Measurements from ENCODE around the gene FBLL1.

Gene FBLL1

DNA sequence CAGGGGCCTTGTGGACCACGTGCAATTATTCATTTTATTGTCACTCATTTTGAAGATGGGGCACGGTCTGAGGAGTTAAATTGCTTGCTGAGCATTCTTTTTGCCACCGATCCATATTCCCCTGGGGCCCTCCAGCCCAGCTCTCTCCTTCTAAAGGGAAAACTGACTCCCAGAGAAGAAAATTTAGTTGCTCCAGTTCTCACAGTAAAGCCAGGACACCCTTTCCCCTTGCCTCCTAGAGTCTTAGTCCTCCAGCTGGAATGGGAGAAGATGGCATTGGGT, 51.1 kb downstream of the FBLL1 start:
- Histone ChIP-seq H3K27me3 (ENCODE audit: insufficient read depth, low read length) (no peaks in the 10 kb centered on the region), H3K9me3 (ENCODE audit: low read length) (peaks cover 8% of the 10 kb centered on the region; the same call in 1 of the 2 replicates), H3K27ac (ENCODE audit: low read depth, low read length, poor library complexity, severe bottlenecking) (peak overlapping the region; percentile 71), H3K36me3 (ENCODE audit: insufficient read depth, low read length) (peaks cover 22% of the 10 kb centered on the region), H3F3A (ENCODE audit: insufficient read depth, low read length) (no peaks in the 10 kb centered on the region), H3K79me2 (ENCODE audit: insufficient read depth, low read length) (peaks cover 38% of the 10 kb centered on the region), H3K4me3 (ENCODE audit: low read depth, low read length, poor library complexity, severe bottlenecking) (peak overlapping the region; percentile 97), H4K20me1 (ENCODE audit: insufficient read depth, low read length) (no peaks in the 10 kb centered on the region), H3K9ac (ENCODE audit: low read length) (peak overlapping the region; percentile 57), H3K9me2 (ENCODE audit: low read depth, low read length) (no peaks in the 10 kb centered on the region), H3K4me2 (ENCODE audit: low read length) (peak overlapping the region; percentile 61), H3K4me1 (ENCODE audit: insufficient read depth, low read length, severe bottlenecking) (peaks cover 20% of the 10 kb centered on the region), H2AFZ (ENCODE audit: low read length) (no peak overlapping the region)
- TF ChIP-seq, protein P1, sequence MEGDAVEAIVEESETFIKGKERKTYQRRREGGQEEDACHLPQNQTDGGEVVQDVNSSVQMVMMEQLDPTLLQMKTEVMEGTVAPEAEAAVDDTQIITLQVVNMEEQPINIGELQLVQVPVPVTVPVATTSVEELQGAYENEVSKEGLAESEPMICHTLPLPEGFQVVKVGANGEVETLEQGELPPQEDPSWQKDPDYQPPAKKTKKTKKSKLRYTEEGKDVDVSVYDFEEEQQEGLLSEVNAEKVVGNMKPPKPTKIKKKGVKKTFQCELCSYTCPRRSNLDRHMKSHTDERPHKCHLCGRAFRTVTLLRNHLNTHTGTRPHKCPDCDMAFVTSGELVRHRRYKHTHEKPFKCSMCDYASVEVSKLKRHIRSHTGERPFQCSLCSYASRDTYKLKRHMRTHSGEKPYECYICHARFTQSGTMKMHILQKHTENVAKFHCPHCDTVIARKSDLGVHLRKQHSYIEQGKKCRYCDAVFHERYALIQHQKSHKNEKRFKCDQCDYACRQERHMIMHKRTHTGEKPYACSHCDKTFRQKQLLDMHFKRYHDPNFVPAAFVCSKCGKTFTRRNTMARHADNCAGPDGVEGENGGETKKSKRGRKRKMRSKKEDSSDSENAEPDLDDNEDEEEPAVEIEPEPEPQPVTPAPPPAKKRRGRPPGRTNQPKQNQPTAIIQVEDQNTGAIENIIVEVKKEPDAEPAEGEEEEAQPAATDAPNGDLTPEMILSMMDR (IDR thresholded peaks at IDR 0.05; ENCODE audit: low read length), result no peak
- no peak for TF ChIP-seq EZH2 (IDR thresholded peaks at IDR 0.05; ENCODE audit: borderline replicate concordance, low read length)
